ENCODE measurements around the gene CTH.

CTH gene

DNA sequence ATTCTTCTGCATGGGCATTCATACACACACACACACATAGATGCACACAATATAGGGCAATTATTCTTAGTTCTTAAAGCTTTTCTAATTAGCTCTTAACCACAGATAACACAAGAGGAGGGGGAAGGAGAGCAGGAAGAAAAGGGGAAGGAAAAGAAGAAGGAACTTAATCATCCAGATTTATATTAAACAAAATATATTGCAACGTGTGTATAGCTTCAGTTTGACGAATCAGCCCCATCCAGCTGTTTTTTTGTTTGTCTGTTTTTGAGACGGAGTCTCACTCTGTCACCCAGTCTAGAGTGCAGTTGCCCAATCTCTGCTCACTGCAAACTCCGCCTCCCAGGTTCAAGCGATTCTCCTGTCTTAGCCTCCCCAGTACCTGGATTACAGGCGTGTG is 34.9 kb upstream of the CTH start:
- H3K4me3 ChIP-seq (ENCODE audit: low read length): no peak overlapping the region
- TF ChIP-seq, protein P1, sequence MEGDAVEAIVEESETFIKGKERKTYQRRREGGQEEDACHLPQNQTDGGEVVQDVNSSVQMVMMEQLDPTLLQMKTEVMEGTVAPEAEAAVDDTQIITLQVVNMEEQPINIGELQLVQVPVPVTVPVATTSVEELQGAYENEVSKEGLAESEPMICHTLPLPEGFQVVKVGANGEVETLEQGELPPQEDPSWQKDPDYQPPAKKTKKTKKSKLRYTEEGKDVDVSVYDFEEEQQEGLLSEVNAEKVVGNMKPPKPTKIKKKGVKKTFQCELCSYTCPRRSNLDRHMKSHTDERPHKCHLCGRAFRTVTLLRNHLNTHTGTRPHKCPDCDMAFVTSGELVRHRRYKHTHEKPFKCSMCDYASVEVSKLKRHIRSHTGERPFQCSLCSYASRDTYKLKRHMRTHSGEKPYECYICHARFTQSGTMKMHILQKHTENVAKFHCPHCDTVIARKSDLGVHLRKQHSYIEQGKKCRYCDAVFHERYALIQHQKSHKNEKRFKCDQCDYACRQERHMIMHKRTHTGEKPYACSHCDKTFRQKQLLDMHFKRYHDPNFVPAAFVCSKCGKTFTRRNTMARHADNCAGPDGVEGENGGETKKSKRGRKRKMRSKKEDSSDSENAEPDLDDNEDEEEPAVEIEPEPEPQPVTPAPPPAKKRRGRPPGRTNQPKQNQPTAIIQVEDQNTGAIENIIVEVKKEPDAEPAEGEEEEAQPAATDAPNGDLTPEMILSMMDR (conservative IDR thresholded peaks at IDR 0.05; ENCODE audit: low read depth, low read length): no peak
- no peak for DNase-seq (ENCODE audit: low read depth)

DNA sequence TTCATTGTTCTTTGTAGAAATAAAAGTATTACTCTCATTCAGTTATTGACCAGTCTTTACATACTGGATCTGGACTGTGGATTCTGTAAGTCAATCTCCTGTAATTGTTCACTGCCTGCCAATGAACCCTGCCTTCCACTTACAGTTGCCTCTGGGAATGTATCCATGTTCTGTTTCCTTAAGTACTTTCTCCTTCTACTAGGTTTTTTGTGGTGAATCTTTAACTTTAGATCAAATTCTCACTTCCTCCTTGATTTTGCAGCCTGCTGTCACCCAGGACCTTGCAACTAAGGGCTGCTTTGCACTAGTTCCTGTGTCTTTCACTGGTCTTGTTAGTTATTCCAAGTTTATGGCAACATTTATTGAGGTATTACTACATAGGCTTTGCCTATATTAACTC is 28.4 kb upstream of the CTH start:
- TF ChIP-seq, protein P1 (conservative IDR thresholded peaks at IDR 0.05; ENCODE audit: low read depth, low read length): no peak
- no peak for DNase-seq (ENCODE audit: low read depth)
- H3K4me3 ChIP-seq (ENCODE audit: low read length): no peak overlapping the region

DNA sequence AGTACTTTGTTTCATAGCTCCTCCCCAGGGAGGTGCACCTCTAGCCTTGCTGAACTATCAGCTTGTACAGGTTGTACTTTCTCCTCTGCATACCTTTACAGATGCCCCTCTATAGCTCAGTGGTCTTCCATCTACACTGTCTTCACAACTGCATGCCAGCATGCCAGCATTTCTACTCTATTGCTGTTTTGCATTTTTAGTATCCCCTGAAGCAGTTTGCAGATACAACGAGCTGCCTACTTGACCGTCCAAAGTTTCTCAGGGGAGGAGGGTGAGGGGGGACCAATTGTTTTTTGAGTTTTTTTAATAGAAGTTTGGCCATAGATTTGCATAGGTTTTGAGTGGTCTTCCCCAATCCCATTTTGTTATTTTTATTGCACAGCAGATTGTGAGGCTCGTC is 27.6 kb upstream of the CTH start:
- DNase-seq (ENCODE audit: low read depth): no peak
- TF ChIP-seq, protein P1 (conservative IDR thresholded peaks at IDR 0.05; ENCODE audit: low read depth, low read length): no peak

DNA sequence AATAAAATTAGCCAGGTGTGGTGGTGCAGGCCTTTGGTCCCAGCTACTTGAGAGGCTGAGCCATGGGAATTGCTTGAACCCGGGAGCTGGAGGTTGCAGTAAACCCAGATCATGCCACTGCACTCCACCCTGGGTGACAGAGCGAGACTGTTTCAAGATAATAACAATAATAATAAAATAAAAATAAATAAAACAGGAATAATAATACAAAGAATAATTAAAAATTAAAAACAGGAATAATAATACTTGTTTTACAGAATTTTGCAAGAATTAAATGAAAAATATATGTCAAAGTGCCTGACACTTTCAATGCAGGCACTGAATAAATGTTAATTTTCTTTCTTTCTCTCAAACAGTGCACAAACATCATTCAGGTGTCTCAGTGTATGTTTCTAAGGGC is 26.5 kb upstream of the CTH start:
- TF ChIP-seq, protein P1 (conservative IDR thresholded peaks at IDR 0.05; ENCODE audit: low read depth, low read length): no peak
- no peak overlapping the region for H3K4me3 ChIP-seq (ENCODE audit: low read length)
- no peak for DNase-seq (ENCODE audit: low read depth)

More for the DNA sequence above, 27.6 kb upstream of the CTH start:
- no peak overlapping the region for H3K4me3 ChIP-seq (ENCODE audit: low read length)

DNA sequence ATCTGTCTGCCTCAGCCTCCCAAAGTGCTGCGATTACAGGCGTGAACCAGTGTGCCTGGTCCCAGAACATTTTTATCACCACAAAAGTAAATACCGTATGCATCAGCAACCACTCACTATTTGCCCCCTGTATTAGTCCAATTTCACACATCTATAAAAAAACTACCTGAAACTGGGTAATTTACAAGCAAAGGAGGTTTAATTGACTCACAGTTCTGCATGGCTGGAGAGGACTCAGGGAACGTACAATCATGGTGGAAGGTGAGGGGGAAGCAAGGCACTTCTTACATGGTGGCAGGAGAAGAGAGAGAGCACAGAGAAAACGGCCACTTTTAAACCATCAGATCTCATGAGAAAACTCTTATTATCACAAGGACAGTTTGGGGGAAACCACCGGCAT is 25.6 kb upstream of the CTH start:
- TF ChIP-seq, protein P1 (conservative IDR thresholded peaks at IDR 0.05; ENCODE audit: low read depth, low read length): no peak
- no peak for DNase-seq (ENCODE audit: low read depth)
- H3K4me3 ChIP-seq (ENCODE audit: low read length): no peak overlapping the region

DNA sequence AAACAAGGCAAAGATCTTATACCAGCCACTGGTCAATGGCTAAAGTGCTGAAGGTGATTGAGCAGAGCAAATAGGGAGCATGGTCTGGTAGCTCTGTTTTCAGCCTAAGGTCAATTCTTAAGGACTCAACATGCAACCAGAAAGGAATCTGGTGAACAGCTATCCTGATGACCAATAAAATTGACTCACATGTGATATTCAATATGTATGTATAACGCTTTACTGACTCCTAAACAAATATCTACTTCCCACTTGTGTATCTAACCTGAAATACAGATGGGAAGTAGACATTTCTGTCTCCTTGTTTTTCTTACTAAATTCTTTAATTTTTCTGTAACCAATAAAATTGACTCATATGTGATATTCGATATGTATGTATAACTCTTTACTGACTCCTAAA is 24.9 kb upstream of the CTH start:
- no peak for DNase-seq (ENCODE audit: low read depth)
- no peak overlapping the region for H3K4me3 ChIP-seq (ENCODE audit: low read length)
- TF ChIP-seq, protein P1 (conservative IDR thresholded peaks at IDR 0.05; ENCODE audit: low read depth, low read length): no peak

DNA sequence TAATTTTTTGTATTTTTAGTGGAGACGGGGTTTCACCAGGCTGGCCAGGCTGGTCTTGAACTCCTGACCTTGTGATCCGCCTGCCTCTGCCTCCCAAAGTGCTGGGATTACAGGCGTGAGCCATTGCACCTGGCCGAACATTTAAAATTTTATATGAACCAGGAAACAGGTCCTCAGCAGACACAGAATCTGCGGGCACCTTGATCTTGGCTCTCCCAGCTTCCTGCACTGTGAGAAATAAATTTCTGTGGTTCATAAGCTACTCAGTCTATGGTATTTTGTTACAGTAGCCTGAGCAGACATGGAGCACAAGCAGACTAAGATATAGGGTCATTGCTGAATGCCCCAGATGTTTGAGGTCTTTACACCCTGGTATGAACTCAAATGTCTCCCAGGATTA is 23.6 kb upstream of the CTH start:
- no peak for DNase-seq (ENCODE audit: low read depth)
- no peak overlapping the region for H3K4me3 ChIP-seq (ENCODE audit: low read length)
- TF ChIP-seq, protein P1 (conservative IDR thresholded peaks at IDR 0.05; ENCODE audit: low read depth, low read length): no peak

All from retinal pigment epithelial cell (primary cell).